ENCODE data around the gene GIMAP1.

The GIMAP1 gene

GRCh38 chr7:150715293-150715692, 1.1 kb upstream of the GIMAP1 start:
- CTCF ChIA-PET = interaction anchor here (0.6 to 0.9 kb wide), 2 partner anchors 26 to 29 kb away, joined by 3 read pairs; no protein-coding TSS in a partner anchor
- POLR2A ChIA-PET = no interaction called here
- DNase-seq (ENCODE audit: extremely low spot score) = no peak
- TF ChIP-seq HDGF (IDR thresholded peaks at IDR 0.05; ENCODE audit: borderline replicate concordance) (no peak), SUZ12 (IDR thresholded peaks at IDR 0.05) (no peak), ELF4 (IDR thresholded peaks at IDR 0.05) (no peak), L3MBTL2 (conservative IDR thresholded peaks at IDR 0.05) (no peak)

DNA sequence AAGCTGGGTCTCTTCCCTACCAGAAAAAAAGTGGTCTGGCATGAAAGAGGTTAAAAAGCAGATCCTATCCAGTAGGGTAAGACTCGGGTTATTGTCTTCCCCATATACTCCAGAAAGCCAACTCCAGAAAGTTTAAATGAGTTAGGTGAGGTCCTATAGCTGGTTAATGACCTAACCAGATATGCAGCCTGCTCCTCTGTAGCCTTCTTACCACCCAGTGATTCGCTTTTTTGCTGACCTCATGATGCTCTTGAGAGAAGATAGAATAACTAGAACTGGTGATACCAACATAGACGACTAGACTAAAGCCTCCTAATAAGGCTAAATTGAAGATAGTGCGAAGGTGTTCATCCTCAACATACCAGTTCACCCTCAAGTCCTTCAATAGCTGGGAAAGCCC, 675 bp upstream of the GIMAP1 start:
- CTCF ChIA-PET = interaction anchor here (0.6 to 0.9 kb wide), 2 partner anchors 26 to 30 kb away, joined by 3 read pairs; no protein-coding TSS in a partner anchor
- TF ChIP-seq FOXM1 (IDR thresholded peaks at IDR 0.05; ENCODE audit: borderline replicate concordance) = no peak
- TF ChIP-seq ELF4 (IDR thresholded peaks at IDR 0.05) = no peak
- TF ChIP-seq FOXA1 (IDR thresholded peaks at IDR 0.05) = no peak
- no peak for TF ChIP-seq LEF1 (IDR thresholded peaks at IDR 0.05; ENCODE audit: borderline replicate concordance)
- TF ChIP-seq CTBP1 (IDR thresholded peaks at IDR 0.05; ENCODE audit: borderline replicate concordance) = no peak
- TF ChIP-seq HDGF (IDR thresholded peaks at IDR 0.05; ENCODE audit: borderline replicate concordance) = no peak
- no peak for TF ChIP-seq NFRKB (IDR thresholded peaks at IDR 0.05)
- TF ChIP-seq ZNF384 (IDR thresholded peaks at IDR 0.05) = no peak
- TF ChIP-seq L3MBTL2 (conservative IDR thresholded peaks at IDR 0.05) = no peak
- no peak for TF ChIP-seq TARDBP (IDR thresholded peaks at IDR 0.05)
- no peak for TF ChIP-seq BHLHE40 (IDR thresholded peaks at IDR 0.05; ENCODE audit: borderline replicate concordance)
- TF ChIP-seq PKNOX1 (IDR thresholded peaks at IDR 0.05) = no peak
- no peak for TF ChIP-seq FOXK2 (IDR thresholded peaks at IDR 0.05)
- no peak for TF ChIP-seq ARNT (IDR thresholded peaks at IDR 0.05)
- DNase-seq (ENCODE audit: extremely low spot score) = no peak
- POLR2A ChIA-PET = no interaction called here

GRCh38 chr7:150716939-150717338, 526 bp downstream of the GIMAP1 start:
- TF ChIP-seq SP1 (IDR thresholded peaks at IDR 0.05) = no peak
- no peak for TF ChIP-seq BHLHE40 (IDR thresholded peaks at IDR 0.05; ENCODE audit: borderline replicate concordance)
- TF ChIP-seq ELF4 (IDR thresholded peaks at IDR 0.05) = no peak
- no peak for TF ChIP-seq LEF1 (IDR thresholded peaks at IDR 0.05; ENCODE audit: borderline replicate concordance)
- TF ChIP-seq HDGF (IDR thresholded peaks at IDR 0.05; ENCODE audit: borderline replicate concordance) = no peak
- TF ChIP-seq CTBP1 (IDR thresholded peaks at IDR 0.05; ENCODE audit: borderline replicate concordance) = no peak
- no peak for DNase-seq (ENCODE audit: extremely low spot score)
- POLR2A ChIA-PET = no interaction called here
- CTCF ChIA-PET = interaction anchor here (0.6 kb wide), 1 partner anchor 37 kb away, joined by 3 read pairs; no protein-coding TSS in a partner anchor

GRCh38 chr7:150717814-150718420, 1.5 kb downstream of the GIMAP1 start:
- ChIA-PET CTCF (no interaction called here), POLR2A (no interaction called here)
- no peak for DNase-seq (ENCODE audit: extremely low spot score)
- TF ChIP-seq SP1 (IDR thresholded peaks at IDR 0.05) (no peak), FOXM1 (IDR thresholded peaks at IDR 0.05; ENCODE audit: borderline replicate concordance) (no peak), FOXA1 (IDR thresholded peaks at IDR 0.05) (no peak), LEF1 (IDR thresholded peaks at IDR 0.05; ENCODE audit: borderline replicate concordance) (no peak), PKNOX1 (IDR thresholded peaks at IDR 0.05) (no peak), ELF4 (IDR thresholded peaks at IDR 0.05) (no peak), L3MBTL2 (conservative IDR thresholded peaks at IDR 0.05) (no peak), FOXK2 (IDR thresholded peaks at IDR 0.05) (no peak), ZNF384 (IDR thresholded peaks at IDR 0.05) (no peak), TARDBP (IDR thresholded peaks at IDR 0.05) (no peak), SUZ12 (IDR thresholded peaks at IDR 0.05) (no peak), BHLHE40 (IDR thresholded peaks at IDR 0.05; ENCODE audit: borderline replicate concordance) (no peak), ARNT (IDR thresholded peaks at IDR 0.05) (no peak), HDGF (IDR thresholded peaks at IDR 0.05; ENCODE audit: borderline replicate concordance) (no peak), CTBP1 (IDR thresholded peaks at IDR 0.05; ENCODE audit: borderline replicate concordance) (no peak), NFRKB (IDR thresholded peaks at IDR 0.05) (no peak)

DNA sequence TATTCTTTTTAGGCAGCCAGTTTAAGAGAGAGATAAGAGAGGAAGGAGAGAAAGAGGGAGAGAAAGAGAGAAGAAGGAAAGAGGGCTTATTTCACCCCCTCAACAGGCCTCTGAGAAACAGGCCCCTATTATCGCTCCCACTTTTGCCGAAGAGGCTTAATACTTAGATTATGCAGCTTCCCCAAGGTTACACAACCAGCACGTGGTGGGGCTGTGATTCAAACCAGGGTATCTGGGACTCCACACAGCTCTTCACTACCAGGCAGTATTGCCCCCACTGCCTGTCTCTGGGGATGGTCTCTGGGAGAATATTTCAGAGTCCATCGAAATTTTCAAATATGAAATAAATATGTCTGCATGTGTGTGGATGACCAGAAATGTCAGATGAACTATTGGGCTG, 3.0 kb downstream of the GIMAP1 start:
- TF ChIP-seq LEF1 (IDR thresholded peaks at IDR 0.05; ENCODE audit: borderline replicate concordance) = no peak
- TF ChIP-seq ELF4 (IDR thresholded peaks at IDR 0.05) = no peak
- TF ChIP-seq ARNT (IDR thresholded peaks at IDR 0.05) = no peak
- TF ChIP-seq L3MBTL2 (conservative IDR thresholded peaks at IDR 0.05) = no peak
- no peak for TF ChIP-seq FOXK2 (IDR thresholded peaks at IDR 0.05)
- no peak for TF ChIP-seq NFRKB (IDR thresholded peaks at IDR 0.05)
- TF ChIP-seq FOXM1 (IDR thresholded peaks at IDR 0.05; ENCODE audit: borderline replicate concordance) = no peak
- no peak for TF ChIP-seq ZNF384 (IDR thresholded peaks at IDR 0.05)
- no peak for TF ChIP-seq BHLHE40 (IDR thresholded peaks at IDR 0.05; ENCODE audit: borderline replicate concordance)
- no peak for TF ChIP-seq SP1 (IDR thresholded peaks at IDR 0.05)
- no peak for TF ChIP-seq CTBP1 (IDR thresholded peaks at IDR 0.05; ENCODE audit: borderline replicate concordance)
- no peak for TF ChIP-seq PKNOX1 (IDR thresholded peaks at IDR 0.05)
- no peak for TF ChIP-seq FOXA1 (IDR thresholded peaks at IDR 0.05)
- no peak for TF ChIP-seq HDGF (IDR thresholded peaks at IDR 0.05; ENCODE audit: borderline replicate concordance)
- TF ChIP-seq SUZ12 (IDR thresholded peaks at IDR 0.05) = no peak
- no peak for TF ChIP-seq TARDBP (IDR thresholded peaks at IDR 0.05)
- no peak for DNase-seq (ENCODE audit: extremely low spot score)
- CTCF ChIA-PET = no interaction called here
- POLR2A ChIA-PET = no interaction called here

Data from HEK293T (cell line).